ENCODE data around the gene CD99. TPM values are rescaled to one million over a fixed set of nuclear protein-coding genes. Genes with fewer than 3 reads are reported as not detected.
"Not testable (repeated sequence)": the region's sequence is repeated elsewhere in the genome, so short reads cannot be mapped to it uniquely, and the experiment has no call there.

Gene CD99
- total RNA-seq, 1 donor from 2014 or later, result 57.9 TPM

DNA sequence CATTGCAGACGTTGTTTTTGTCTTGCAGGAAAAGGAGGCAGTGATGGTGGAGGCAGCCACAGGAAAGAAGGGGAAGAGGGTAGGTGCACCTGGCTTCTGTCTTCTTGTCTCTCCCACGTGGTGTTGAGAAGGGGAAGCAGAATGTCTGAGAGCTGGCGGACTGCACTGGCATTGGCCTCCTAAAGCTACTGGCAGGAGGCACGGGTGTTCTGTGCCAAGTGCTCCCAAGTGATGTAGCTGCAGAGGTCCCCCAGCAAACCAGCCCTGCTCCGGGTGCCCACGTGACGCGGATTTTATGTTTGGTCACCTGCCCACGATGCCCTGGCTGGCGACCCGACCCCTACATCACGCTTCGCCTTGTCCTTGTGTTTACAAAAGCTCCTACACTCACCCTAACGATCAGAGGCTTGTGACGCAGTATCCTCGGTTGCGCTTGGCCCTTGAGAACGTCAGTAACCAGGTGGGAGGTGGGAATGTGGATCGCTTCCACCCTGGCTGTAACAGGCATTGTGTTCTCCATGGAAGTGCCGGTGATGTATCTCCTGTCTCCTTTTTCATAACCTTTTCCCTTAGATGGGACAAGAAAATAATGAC is 32.3 kb downstream of the CD99 start:
- peaks cover 17% of the 10 kb centered on the region for H3K36me3 ChIP-seq (ENCODE audit: control insufficient read depth, insufficient read depth, low read length)
- DNase-seq (ENCODE audit: low read depth) (no peak), FAIRE-seq (no peak)
- H3K27me3 ChIP-seq (ENCODE audit: control insufficient read depth, insufficient read depth, low read length), result no peaks in the 10 kb centered on the region
- H3K4me3 ChIP-seq (ENCODE audit: low read depth, low read length), result no peak overlapping the region
- TF ChIP-seq, protein P1, sequence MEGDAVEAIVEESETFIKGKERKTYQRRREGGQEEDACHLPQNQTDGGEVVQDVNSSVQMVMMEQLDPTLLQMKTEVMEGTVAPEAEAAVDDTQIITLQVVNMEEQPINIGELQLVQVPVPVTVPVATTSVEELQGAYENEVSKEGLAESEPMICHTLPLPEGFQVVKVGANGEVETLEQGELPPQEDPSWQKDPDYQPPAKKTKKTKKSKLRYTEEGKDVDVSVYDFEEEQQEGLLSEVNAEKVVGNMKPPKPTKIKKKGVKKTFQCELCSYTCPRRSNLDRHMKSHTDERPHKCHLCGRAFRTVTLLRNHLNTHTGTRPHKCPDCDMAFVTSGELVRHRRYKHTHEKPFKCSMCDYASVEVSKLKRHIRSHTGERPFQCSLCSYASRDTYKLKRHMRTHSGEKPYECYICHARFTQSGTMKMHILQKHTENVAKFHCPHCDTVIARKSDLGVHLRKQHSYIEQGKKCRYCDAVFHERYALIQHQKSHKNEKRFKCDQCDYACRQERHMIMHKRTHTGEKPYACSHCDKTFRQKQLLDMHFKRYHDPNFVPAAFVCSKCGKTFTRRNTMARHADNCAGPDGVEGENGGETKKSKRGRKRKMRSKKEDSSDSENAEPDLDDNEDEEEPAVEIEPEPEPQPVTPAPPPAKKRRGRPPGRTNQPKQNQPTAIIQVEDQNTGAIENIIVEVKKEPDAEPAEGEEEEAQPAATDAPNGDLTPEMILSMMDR (IDR thresholded peaks at IDR 0.05; ENCODE audit: insufficient read depth, low read length, severe bottlenecking), result no peak

DNA sequence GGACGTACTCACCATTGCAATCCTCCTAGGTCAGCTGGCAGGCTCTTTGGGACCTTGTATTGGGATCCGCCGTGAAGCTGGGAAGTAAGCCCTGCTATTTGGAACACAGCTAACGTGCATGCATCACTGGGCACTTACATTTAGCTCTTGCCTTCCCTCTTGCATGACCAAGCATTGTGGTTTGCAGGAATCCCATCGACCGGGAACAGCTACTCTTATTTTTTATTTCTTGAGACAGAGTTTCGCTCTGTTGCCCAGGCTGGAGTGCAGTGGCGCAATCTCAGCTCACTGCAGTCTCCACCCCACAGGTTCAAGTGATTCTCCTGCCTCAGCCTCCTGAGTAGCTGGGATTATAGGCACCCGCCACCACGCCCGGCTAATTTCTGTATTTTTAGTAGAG is 36.2 kb downstream of the CD99 start:
- H3K36me3 ChIP-seq (ENCODE audit: control insufficient read depth, insufficient read depth, low read length), result peaks cover 14% of the 10 kb centered on the region
- H3K27me3 ChIP-seq (ENCODE audit: control insufficient read depth, insufficient read depth, low read length); H3K4me3 ChIP-seq (ENCODE audit: low read depth, low read length); FAIRE-seq; DNase-seq (ENCODE audit: low read depth): not testable (repeated sequence)

DNA sequence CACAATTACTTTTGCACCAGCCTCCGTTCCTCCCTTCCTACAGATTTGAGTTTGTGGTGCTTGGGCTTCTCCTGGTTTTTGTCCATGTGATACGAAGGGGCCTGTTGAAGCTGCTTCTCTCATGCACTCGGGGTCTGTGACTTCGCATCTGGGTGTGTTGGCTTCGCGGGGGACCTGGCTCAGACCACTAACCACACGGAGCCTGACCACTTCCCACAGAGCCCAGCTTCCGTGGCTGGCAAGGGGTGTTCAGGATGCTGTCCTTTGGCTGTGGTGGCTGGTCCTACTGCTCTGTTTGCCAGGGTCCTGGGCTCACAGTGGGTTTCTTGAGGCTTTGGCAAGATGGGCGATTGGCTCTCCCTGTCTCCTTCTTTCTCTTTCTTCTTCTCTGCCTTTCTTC is 41.0 kb downstream of the CD99 start:
- TF ChIP-seq, protein P1 (IDR thresholded peaks at IDR 0.05; ENCODE audit: insufficient read depth, low read length, severe bottlenecking), result no peak
- Histone ChIP-seq H3K36me3 (ENCODE audit: control insufficient read depth, insufficient read depth, low read length) (peaks cover 4% of the 10 kb centered on the region), H3K27me3 (ENCODE audit: control insufficient read depth, insufficient read depth, low read length) (no peaks in the 10 kb centered on the region), H3K4me3 (ENCODE audit: low read depth, low read length) (no peak overlapping the region)
- DNase-seq (ENCODE audit: low read depth) (no peak), FAIRE-seq (no peak)

DNA sequence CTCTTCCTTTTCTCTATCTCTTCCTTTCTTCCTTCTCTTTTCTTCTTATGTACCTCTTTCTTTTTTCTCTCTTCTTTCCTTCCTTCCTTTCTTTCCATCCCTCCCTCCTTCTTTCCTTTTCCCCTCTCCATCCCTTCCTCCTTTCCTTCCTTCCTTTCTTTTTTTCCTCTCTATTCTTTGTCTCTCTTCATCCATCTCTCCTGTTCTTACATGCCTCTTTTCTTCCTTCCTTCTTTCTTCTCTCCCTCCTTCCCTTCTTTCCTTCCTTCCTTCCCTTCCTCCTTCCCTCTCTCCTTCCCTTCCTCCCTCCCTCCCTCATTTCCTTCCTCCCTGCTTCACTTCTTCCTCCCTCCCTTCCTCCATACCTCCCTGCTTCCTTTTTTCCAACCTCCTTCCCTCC is 41.6 kb downstream of the CD99 start:
- Histone ChIP-seq H3K4me3 (ENCODE audit: low read depth, low read length) (no peak overlapping the region), H3K36me3 (ENCODE audit: control insufficient read depth, insufficient read depth, low read length) (peaks cover 3% of the 10 kb centered on the region), H3K27me3 (ENCODE audit: control insufficient read depth, insufficient read depth, low read length) (no peaks in the 10 kb centered on the region)
- TF ChIP-seq, protein P1 (IDR thresholded peaks at IDR 0.05; ENCODE audit: insufficient read depth, low read length, severe bottlenecking), result no peak
- no peak for DNase-seq (ENCODE audit: low read depth)
- no peak for FAIRE-seq

DNA sequence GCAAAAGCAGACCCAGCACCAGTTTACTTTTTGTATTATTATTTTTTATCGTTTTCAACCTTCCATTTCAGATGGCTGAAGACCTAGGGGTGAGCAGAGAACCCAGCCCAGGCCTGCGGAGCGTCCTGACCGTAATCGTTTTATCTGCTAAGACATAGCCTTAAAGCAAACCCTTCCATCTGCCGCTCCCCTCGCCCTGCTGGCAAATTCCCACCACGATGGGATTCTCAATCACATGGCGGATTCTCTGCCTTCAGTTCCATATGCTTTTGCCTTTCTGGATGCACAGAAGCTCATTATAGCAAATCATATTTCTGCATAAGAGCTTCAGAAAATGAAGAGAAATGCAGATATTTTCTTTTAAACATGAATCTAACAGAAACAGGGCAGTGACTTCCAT is 42.2 kb downstream of the CD99 start:
- Histone ChIP-seq H3K27me3 (ENCODE audit: control insufficient read depth, insufficient read depth, low read length) (no peaks in the 10 kb centered on the region), H3K36me3 (ENCODE audit: control insufficient read depth, insufficient read depth, low read length) (peaks cover 3% of the 10 kb centered on the region), H3K4me3 (ENCODE audit: low read depth, low read length) (no peak overlapping the region)
- TF ChIP-seq, protein P1 (IDR thresholded peaks at IDR 0.05; ENCODE audit: insufficient read depth, low read length, severe bottlenecking), result no peak
- DNase-seq (ENCODE audit: low read depth) (no peak), FAIRE-seq (no peak)

DNA sequence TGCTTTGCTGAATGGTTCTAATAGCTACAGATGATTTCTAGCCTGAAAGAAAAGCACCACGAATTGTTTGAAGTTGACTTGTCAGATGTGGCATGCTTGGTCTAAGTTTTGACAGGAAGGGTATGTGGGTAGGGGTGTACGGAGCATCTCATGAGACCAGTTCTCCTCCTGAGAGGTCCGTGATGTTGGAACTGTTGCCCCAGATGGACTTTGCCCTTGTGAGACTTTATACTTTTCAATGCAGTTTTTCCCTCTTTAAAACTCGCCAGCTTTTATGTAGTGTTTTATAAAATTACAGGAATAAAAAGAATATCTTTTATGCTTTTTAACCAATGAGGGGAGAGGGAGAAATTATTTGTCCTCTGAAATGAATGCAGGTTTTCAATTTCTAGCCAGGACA is 44.2 kb downstream of the CD99 start:
- DNase-seq (ENCODE audit: low read depth) (no peak), FAIRE-seq (peak; percentile 23)
- Histone ChIP-seq H3K4me3 (ENCODE audit: low read depth, low read length) (no peak overlapping the region), H3K36me3 (ENCODE audit: control insufficient read depth, insufficient read depth, low read length) (peaks cover 3% of the 10 kb centered on the region), H3K27me3 (ENCODE audit: control insufficient read depth, insufficient read depth, low read length) (no peaks in the 10 kb centered on the region)
- TF ChIP-seq, protein P1 (IDR thresholded peaks at IDR 0.05; ENCODE audit: insufficient read depth, low read length, severe bottlenecking), result no peak

Data from bronchial epithelial cell (primary cell).